Cardiac fibroblast (primary cell): ENCODE data around the gene CSPG4.
"Not testable (repeated sequence)": the region's sequence is repeated elsewhere in the genome, so short reads cannot be mapped to it uniquely, and the experiment has no call there.

Experiments
- DNase-seq, 2 donors: peaks; one replicate each; pipeline versions ENCODE4 v3.0.0 to v3.0.0-alpha.2; 2010; ENCODE audit warnings: low read depth in 2 of 2
- H3K4me3 ChIP-seq, 2 donors: replicated peaks in 1 of 2; 1 replicate in 1 of 2; 2 replicates in 1 of 2; pipeline ENCODE4 v1.5.1; 2011; ENCODE audit warnings: low read depth in 2 of 2, low read length in 2 of 2, mild to moderate bottlenecking in 2 of 2, moderate library complexity in 1 of 2
- TF ChIP-seq, protein P1 (sequence below): IDR thresholded peaks from one replicate; pipeline ENCODE4 v1.5.1; 2011; ENCODE audit warnings: low read depth, mild to moderate bottlenecking, low read length, inconsistent platforms

CSPG4 gene

DNA sequence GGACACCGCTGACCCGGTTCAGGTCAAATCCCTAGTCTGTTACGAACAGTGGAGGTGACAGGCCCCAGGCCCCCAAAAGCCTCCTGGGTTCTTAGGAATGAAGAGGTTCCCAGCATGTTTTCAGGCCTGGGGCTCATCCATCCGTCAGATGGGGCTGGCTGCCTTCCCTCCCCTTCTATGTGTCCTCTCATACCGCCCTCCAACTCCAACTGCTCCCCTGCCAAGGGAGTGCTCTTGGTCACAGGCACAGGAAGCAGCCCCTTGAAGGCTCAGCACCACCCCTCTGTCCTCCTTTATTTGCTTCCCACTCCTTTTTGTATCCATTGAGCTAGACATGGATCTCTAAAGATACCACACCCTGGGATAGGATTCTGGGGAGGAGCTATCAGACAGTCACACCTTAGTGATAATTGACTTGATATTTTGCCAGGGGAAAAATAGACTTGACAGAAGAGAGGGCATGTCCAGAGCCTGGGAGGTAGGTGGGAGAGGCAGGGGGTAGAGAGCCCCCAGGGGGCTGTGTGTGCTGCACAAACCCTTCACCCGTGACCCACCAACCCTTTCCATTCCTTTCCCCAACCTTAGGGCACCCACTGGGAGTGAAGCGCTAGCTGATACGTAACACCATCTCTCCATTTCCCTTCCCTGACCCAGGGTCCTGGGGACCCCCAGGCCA lies 10.7 kb upstream of the CSPG4 start:
- H3K4me3 ChIP-seq: no peak overlapping the region
- TF ChIP-seq, protein P1, sequence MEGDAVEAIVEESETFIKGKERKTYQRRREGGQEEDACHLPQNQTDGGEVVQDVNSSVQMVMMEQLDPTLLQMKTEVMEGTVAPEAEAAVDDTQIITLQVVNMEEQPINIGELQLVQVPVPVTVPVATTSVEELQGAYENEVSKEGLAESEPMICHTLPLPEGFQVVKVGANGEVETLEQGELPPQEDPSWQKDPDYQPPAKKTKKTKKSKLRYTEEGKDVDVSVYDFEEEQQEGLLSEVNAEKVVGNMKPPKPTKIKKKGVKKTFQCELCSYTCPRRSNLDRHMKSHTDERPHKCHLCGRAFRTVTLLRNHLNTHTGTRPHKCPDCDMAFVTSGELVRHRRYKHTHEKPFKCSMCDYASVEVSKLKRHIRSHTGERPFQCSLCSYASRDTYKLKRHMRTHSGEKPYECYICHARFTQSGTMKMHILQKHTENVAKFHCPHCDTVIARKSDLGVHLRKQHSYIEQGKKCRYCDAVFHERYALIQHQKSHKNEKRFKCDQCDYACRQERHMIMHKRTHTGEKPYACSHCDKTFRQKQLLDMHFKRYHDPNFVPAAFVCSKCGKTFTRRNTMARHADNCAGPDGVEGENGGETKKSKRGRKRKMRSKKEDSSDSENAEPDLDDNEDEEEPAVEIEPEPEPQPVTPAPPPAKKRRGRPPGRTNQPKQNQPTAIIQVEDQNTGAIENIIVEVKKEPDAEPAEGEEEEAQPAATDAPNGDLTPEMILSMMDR: no peak
- DNase-seq: no peak

DNA sequence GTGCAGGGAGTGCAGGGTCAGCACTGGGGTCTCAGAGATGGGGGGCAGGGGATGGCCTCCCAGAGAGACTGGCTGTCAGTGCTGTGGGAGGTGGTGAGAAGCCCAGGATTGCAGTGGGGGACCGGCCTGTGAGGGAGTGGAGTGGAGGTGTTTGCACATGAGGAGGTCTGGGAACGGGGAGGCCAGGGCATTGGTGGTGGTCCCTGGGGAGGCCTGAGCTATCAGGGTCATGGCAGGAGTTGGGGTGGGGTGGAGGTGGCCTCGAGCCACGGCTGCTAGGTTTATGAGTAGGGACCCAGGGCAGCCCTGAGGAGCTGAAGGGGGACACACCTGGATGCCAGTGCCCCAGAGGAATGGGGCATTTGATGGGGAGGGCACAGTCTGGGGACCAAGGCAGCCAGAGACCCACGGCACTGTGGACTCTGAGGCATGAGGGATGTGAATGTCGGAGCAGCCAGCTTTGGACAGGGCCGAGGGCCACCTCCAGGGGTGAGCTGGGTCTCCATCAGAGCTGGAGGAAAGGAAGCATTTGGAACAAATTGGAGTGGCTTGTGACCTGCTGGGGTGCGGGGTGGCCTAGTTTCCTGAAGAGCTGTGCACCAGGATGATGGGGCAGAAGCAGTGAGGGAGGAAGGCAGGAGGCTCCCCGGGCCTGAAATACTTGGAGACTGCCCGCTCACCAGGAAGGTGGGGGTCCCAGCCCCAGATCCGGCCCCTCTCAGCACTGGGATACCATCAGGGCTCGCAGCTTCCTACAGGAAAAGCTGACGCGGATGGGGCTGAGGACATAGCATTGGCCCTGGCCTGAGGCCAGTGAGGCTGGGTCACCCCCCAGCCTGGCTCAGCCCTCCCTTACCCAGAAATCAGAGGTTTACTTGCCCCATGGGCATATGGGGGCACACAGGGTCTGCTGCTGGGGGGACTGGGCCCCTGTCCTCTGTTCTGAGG lies 9.5 kb upstream of the CSPG4 start:
- TF ChIP-seq, protein P1: no peak
- no peak overlapping the region for H3K4me3 ChIP-seq
- no peak for DNase-seq

DNA sequence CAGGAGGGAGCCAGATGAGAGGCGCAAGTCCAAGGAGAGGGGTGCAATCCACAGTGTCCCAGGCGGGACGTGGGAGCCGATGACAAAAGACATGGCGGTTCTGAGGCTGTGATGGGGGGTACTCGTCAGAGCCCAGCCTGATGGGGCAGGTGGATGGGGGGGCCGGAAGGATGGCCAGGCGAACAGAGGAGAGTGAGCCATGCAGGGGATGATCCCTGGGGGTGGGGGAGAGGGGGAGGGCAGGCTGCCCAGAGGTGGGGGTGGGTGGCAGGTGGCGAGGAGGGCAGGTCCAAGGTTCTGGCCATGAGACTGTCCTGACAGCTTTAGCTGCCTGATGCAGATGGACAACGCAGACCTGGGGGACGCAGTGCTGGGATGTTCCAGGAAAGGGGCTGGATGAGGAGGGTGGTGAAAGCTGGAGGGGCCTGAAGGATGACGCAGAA lies 8.9 kb upstream of the CSPG4 start:
- no peak overlapping the region for H3K4me3 ChIP-seq

DNA sequence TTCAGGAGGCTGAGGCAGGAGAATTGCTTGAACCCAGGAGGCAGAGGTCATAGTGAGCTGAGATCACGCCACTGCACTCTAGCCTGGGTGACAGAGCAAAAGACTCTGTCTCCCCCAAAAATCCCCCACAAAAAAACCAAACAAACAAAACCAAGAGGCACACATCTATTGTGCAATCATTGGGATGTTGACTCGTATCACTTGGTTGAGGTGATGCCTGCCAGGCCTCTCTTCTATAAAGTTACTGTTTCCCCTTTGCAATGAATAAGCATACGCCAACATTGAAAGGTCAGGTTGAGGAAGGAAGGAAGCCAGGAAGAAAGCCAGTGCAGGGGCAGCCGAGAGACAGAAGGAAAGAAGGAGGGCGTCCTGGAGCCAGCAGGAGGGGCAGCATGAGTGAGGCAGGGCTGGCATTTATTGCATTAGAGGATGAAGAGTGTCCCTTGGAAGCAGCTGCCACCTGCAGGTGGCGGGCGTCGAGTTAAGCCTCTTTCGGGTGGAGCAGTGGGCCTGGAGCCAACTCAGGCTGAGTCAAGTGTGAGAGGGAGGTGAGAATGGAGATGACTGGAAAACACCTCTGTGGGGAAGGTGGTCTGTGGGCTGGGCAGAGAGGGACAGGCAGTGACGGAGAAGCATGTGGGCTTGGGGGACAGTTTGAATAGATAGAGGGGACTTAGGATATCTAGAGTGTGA lies 8.3 kb upstream of the CSPG4 start:
- TF ChIP-seq, protein P1: no peak
- peak in 1 of 2 donors; percentile 35 for DNase-seq
- no peak overlapping the region for H3K4me3 ChIP-seq

More for the DNA sequence above, 8.9 kb upstream of the CSPG4 start:
- TF ChIP-seq, protein P1: no peak
- DNase-seq: no peak

DNA sequence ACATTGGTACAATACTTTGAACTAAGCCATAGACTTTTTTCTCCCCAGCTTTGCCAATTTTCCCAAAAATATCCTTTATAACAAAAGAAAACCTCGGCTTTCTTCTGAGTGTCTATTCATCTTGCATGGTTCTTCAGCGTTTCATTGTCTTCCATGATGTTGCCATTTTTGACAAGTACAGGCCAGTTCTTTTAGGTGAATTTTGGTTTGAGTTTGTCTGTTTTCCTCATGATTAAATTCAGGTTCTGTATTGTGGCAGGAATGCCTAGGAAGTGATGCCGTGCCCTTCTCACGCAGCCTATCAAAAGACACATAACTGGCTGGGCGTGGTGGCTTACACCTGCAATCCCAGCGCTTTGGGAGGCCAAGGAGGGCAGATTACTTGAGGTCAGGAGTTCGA lies 7.6 kb upstream of the CSPG4 start:
- H3K4me3 ChIP-seq: no peak overlapping the region
- no peak for DNase-seq
- TF ChIP-seq, protein P1: no peak

DNA sequence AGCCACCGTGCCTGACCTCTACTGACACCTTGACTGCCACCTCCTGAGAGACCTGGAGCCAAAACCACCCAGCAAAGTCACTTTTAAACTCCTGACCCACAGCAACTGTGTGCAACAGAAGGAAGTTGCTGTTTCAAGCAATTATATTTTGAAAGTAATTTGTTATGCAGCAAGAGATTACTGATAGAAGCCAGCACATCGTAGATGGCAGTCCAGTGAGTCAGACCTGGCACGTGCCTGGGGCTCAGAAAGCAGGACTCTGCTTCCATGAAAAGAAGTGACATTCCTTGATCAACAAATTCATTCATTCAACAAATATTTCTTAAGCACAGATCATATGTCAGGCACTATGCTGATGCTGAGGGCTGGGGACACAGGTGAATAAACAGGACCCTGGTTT lies 5.7 kb upstream of the CSPG4 start:
- TF ChIP-seq, protein P1: no peak
- no peak overlapping the region for H3K4me3 ChIP-seq
- peak; percentile 52 to 72 for DNase-seq

DNA sequence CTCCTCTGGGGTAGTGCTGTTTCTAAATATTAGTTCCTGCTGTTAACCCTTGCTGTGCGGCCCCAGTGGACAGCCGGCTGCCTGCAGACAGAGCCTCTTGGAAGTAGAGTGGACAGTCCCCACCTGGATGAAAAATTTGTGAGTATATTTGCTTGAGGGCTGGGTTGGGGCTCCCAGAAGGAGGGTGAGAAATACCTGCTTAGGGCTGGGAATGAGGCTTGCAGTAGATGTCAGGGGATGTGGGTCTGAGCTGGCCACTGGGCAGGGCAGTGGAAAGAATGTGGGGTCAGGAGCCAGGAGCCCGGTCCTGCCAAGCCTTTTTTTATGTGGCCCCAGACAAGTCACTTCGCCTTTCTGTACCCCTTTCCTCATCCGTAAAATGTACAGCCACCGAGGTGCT lies 4.4 kb upstream of the CSPG4 start:
- DNase-seq: not testable (repeated sequence)

DNA sequence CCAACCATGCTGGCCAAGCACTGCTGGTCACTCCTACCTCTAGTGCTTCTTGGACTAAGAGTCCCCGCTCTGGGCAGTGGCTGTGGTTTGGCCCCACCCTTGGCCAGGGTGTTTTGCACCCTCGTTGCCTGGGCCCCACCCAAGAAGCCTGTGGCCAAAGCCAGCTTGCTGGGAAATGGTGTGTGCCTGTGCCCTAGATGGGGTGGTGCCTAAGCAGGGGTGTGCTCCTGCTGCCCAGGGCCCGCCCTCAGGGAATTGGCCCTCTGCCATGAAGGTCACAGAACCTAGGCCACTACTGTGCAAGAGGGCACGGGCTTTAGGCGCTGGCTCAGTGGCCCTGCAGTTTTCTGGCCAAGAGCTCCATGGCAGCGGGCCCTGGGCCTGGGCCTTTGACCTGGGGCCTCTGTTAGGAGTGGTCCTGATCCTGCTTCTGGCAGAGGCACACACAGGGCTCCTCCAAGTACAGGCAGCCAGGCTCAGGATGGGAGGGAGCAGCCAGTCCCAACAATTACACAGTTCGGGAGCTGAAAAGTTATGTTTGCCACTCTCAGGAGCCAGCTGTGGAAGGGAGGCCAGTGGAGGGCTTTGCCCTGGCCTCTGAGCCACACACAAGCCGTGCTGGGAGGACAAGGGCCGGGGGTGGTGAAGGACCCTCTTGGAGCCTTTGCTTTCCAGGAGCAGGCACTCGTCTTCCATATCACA lies 3.8 kb upstream of the CSPG4 start:
- not testable (repeated sequence) for H3K4me3 ChIP-seq, DNase-seq

More for the DNA sequence above, 4.4 kb upstream of the CSPG4 start:
- H3K4me3 ChIP-seq: not testable (repeated sequence)

DNA sequence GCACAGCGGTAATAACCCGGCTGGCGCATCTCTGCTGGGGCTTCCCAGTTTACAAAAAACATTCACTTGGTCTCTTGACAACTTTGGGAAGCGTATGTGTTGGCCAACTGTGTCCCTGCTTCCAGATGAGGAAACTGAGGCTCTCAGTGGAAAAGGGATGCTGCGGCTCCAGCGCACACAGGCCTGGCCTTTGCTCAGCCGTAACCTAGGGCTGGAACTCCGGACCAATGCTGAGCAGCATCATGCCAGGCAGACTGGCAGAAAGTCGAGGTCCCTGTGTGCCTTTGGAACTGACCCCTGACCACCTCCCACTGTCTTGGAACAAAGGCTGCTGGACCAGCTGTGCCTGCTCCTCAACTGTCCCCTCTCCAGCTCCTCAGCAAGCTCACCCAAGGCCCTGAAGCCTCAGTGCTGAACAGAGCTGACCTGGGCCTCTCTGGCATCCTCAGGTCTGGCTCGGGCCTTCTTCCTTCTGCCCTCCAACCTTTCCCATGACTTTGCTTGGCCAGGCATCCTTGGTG lies 2.7 kb upstream of the CSPG4 start:
- not testable (repeated sequence) for DNase-seq, H3K4me3 ChIP-seq
